GM23338 (cell line): ENCODE data around the gene KDM4C. TPM values are rescaled to one million over a fixed set of nuclear protein-coding genes. Genes with fewer than 3 reads are reported as not detected.

Experiments used
- CREB1 ChIP-seq: fragments of 250-450 bp; sonication (Bioruptor Pico); IDR thresholded peaks from 2 replicates; pipeline ENCODE4 v1.5.0; 2020; ENCODE audit warnings: low read depth, mild to moderate bottlenecking, moderate library complexity
- ETS1 ChIP-seq: IDR thresholded peaks from 2 replicates; pipeline ENCODE4 v1.6.1; 2016; ENCODE audit warnings: antibody characterized with exemption
- EZH2 ChIP-seq: fragments of 200-600 bp; sonication (generic); IDR thresholded peaks from one replicate; pipeline ENCODE4 v1.8.0; 2017; ENCODE audit warnings: antibody characterized with exemption, mild to moderate bottlenecking, low read depth; ENCODE audit not compliant: unreplicated experiment
- JUNB ChIP-seq: IDR thresholded peaks from one replicate; pipeline ENCODE4 v1.6.1; 2016; ENCODE audit warnings: antibody characterized with exemption; ENCODE audit not compliant: unreplicated experiment
- NANOG ChIP-seq: IDR thresholded peaks from 2 replicates; pipeline ENCODE4 v1.6.1; 2016; ENCODE audit warnings: antibody characterized with exemption, borderline replicate concordance
- POLR2AphosphoS5 ChIP-seq: IDR thresholded peaks from 2 replicates; pipeline ENCODE4 v1.6.1; 2016; ENCODE audit warnings: antibody characterized with exemption, low read depth
- REST ChIP-seq: IDR thresholded peaks from one replicate; pipeline ENCODE4 v1.6.1; 2018; ENCODE audit warnings: antibody characterized with exemption; ENCODE audit not compliant: unreplicated experiment
- ZNF114 ChIP-seq: fragments of 250-450 bp; sonication (Bioruptor Pico); IDR thresholded peaks from 2 replicates; pipeline ENCODE4 v1.5.0; 2020; ENCODE audit warnings: mild to moderate bottlenecking, moderate library complexity
- ZNF331 ChIP-seq: fragments of 250-450 bp; sonication (Bioruptor Pico); IDR thresholded peaks from 2 replicates; pipeline ENCODE4 v1.5.0; 2020; ENCODE audit warnings: low read depth, mild to moderate bottlenecking, moderate library complexity
- polyA plus RNA-seq: library from polyadenylated mRNA; unstranded; fragments of >200 nt; fragmentation: Nextera tagmentation; extraction: Ambion mirVana; gene quantifications from 2 replicates; pipeline ENCODE4 v1.2.1, GENCODE V29; 2016
- total RNA-seq: library from RNA; depleted of rRNA; stranded (reverse); fragments of >200 nt; shearing (Covaris generic); gene quantifications from 2 replicates; pipeline ENCODE4 v1.2.3, GENCODE V29; 2014
- TF ChIP-seq, protein P1 (sequence below): fragments of 250-450 bp; sonication (Bioruptor Pico); IDR thresholded peaks from 2 replicates; pipeline ENCODE4 v1.5.0; 2020; ENCODE audit warnings: mild to moderate bottlenecking, moderate library complexity

KDM4C gene
- total and polyA plus RNA-seq, 2 experiments from 2014 or later = 12.0 to 43.8 TPM

- TF ChIP-seq, protein P1, sequence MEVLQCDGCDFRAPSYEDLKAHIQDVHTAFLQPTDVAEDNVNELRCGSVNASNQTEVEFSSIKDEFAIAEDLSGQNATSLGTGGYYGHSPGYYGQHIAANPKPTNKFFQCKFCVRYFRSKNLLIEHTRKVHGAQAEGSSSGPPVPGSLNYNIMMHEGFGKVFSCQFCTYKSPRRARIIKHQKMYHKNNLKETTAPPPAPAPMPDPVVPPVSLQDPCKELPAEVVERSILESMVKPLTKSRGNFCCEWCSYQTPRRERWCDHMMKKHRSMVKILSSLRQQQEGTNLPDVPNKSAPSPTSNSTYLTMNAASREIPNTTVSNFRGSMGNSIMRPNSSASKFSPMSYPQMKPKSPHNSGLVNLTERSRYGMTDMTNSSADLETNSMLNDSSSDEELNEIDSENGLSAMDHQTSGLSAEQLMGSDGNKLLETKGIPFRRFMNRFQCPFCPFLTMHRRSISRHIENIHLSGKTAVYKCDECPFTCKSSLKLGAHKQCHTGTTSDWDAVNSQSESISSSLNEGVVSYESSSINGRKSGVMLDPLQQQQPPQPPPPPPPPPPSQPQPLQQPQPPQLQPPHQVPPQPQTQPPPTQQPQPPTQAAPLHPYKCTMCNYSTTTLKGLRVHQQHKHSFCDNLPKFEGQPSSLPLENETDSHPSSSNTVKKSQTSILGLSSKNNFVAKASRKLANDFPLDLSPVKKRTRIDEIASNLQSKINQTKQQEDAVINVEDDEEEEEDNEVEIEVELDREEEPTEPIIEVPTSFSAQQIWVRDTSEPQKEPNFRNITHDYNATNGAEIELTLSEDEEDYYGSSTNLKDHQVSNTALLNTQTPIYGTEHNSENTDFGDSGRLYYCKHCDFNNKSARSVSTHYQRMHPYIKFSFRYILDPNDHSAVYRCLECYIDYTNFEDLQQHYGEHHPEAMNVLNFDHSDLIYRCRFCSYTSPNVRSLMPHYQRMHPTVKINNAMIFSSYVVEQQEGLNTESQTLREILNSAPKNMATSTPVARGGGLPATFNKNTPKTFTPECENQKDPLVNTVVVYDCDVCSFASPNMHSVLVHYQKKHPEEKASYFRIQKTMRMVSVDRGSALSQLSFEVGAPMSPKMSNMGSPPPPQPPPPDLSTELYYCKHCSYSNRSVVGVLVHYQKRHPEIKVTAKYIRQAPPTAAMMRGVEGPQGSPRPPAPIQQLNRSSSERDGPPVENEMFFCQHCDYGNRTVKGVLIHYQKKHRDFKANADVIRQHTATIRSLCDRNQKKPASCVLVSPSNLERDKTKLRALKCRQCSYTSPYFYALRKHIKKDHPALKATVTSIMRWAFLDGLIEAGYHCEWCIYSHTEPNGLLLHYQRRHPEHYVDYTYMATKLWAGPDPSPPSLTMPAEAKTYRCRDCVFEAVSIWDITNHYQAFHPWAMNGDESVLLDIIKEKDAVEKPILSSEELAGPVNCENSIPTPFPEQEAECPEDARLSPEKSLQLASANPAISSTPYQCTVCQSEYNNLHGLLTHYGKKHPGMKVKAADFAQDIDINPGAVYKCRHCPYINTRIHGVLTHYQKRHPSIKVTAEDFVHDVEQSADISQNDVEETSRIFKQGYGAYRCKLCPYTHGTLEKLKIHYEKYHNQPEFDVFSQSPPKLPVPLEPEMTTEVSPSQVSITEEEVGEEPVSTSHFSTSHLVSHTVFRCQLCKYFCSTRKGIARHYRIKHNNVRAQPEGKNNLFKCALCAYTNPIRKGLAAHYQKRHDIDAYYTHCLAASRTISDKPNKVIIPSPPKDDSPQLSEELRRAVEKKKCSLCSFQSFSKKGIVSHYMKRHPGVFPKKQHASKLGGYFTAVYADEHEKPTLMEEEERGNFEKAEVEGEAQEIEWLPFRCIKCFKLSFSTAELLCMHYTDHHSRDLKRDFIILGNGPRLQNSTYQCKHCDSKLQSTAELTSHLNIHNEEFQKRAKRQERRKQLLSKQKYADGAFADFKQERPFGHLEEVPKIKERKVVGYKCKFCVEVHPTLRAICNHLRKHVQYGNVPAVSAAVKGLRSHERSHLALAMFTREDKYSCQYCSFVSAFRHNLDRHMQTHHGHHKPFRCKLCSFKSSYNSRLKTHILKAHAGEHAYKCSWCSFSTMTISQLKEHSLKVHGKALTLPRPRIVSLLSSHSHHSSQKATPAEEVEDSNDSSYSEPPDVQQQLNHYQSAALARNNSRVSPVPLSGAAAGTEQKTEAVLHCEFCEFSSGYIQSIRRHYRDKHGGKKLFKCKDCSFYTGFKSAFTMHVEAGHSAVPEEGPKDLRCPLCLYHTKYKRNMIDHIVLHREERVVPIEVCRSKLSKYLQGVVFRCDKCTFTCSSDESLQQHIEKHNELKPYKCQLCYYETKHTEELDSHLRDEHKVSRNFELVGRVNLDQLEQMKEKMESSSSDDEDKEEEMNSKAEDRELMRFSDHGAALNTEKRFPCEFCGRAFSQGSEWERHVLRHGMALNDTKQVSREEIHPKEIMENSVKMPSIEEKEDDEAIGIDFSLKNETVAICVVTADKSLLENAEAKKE (CRISPR knock-in tag) = no peak
- no peak for TF ChIP-seq ZNF331 (CRISPR knock-in tag)
- TF ChIP-seq CREB1 (CRISPR knock-in tag) = no peak
- TF ChIP-seq NANOG = no peak
- no peak for TF ChIP-seq JUNB
- no peak for TF ChIP-seq ZNF114
- TF ChIP-seq EZH2 = no peak
- TF ChIP-seq POLR2AphosphoS5 = no peak
- no peak for TF ChIP-seq REST
- TF ChIP-seq ETS1 = no peak
These were observed 297.6 kb downstream of the KDM4C start (continued) for GRCh38 chr9:7055171-7055903.
